CD4-positive, CD25-positive, alpha-beta regulatory T cell (primary cell): ENCODE results near the gene PLPP3. TPM values are rescaled to one million over a fixed set of nuclear protein-coding genes. Genes with fewer than 3 reads are reported as not detected.

Experiments used
- ATAC-seq, 2 donors: fragments of 150-1000 bp; cut with Tn5 transposase; one replicate each; pipeline ENCODE4 v1.10.0; 2021; ENCODE audit warnings: low read depth in 2 of 2, moderate number of reproducible peaks in 2 of 2, moderate library complexity in 1 of 2
- DNase-seq, 3 donors: peaks; one replicate each; pipeline versions ENCODE4 v3.0.0 to v3.0.0-alpha.2; 2012 to 2022; ENCODE audit warnings: mixed read lengths in 1 of 3
- H3K27ac ChIP-seq: one replicate; pipeline ENCODE4 v1.7.0; 2013; ENCODE audit warnings: mild to moderate bottlenecking, low read length; ENCODE audit not compliant: insufficient read depth, poor library complexity, severe bottlenecking
- H3K27me3 ChIP-seq: one replicate; pipeline ENCODE4 v1.7.0; 2013; ENCODE audit warnings: low read length; ENCODE audit not compliant: control insufficient read depth, insufficient read depth
- H3K36me3 ChIP-seq: one replicate; pipeline ENCODE4 v1.7.0; 2013; ENCODE audit warnings: mild to moderate bottlenecking, low read length, moderate library complexity; ENCODE audit not compliant: control insufficient read depth, insufficient read depth
- H3K4me1 ChIP-seq: 2 replicates; pipeline ENCODE4 v1.7.0; 2013; ENCODE audit warnings: mild to moderate bottlenecking, low read length; ENCODE audit not compliant: insufficient read depth, control insufficient read depth, poor library complexity, severe bottlenecking
- H3K4me3 ChIP-seq: one replicate; pipeline ENCODE4 v1.7.0; 2013; ENCODE audit warnings: low read depth, mild to moderate bottlenecking, low read length, moderate library complexity
- H3K9me3 ChIP-seq, 2 experiments: 1 replicate in 1 of 2; 2 replicates in 1 of 2; pipeline ENCODE4 v1.7.0; 2013; ENCODE audit warnings: low read length in 2 of 2, mild to moderate bottlenecking in 1 of 2, moderate library complexity in 1 of 2; ENCODE audit not compliant: control insufficient read depth in 2 of 2
- H3K27ac Mint-ChIP-seq, 3 donors: one replicate each; pipeline ENCODE4 v1.8.0; 2020 to 2022; ENCODE audit warnings: mild to moderate bottlenecking in 3 of 3, mixed read lengths in 3 of 3, moderate library complexity in 2 of 3
- H3K27me3 Mint-ChIP-seq: one replicate; pipeline ENCODE4 v1.8.0; 2022; ENCODE audit warnings: mild to moderate bottlenecking, mixed read lengths
- H3K36me3 Mint-ChIP-seq: one replicate; pipeline ENCODE4 v1.8.0; 2020; ENCODE audit warnings: mixed read lengths
- H3K4me1 Mint-ChIP-seq, 4 donors: one replicate each; pipeline ENCODE4 v1.8.0; 2020 to 2022; ENCODE audit warnings: mixed read lengths in 4 of 4, mild to moderate bottlenecking in 1 of 4
- H3K4me3 Mint-ChIP-seq, 4 donors: one replicate each; pipeline ENCODE4 v1.8.0; 2020 to 2022; ENCODE audit warnings: mild to moderate bottlenecking in 4 of 4, mixed read lengths in 4 of 4, moderate library complexity in 3 of 4
- H3K9me3 Mint-ChIP-seq, 7 donors: one replicate each; pipeline ENCODE4 v1.8.0; 2020 to 2022; ENCODE audit warnings: mixed read lengths in 7 of 7, mild to moderate bottlenecking in 3 of 7, moderate library complexity in 2 of 7
- polyA plus RNA-seq, 4 donors: library from polyadenylated mRNA; unstranded; fragments of 300-500 nt; fragmentation: Illumina TruSeq; gene quantifications; one replicate each; pipeline ENCODE4 v1.2.3, GENCODE V29; 2021
- total RNA-seq: library from RNA; stranded (reverse); gene quantifications from one replicate; pipeline ENCODE4 v1.2.3, GENCODE V29; 2022

PLPP3 gene
- total and polyA plus RNA-seq, 5 donors from 2014 or later, result 0.13 TPM; not detected in 4

DNA sequence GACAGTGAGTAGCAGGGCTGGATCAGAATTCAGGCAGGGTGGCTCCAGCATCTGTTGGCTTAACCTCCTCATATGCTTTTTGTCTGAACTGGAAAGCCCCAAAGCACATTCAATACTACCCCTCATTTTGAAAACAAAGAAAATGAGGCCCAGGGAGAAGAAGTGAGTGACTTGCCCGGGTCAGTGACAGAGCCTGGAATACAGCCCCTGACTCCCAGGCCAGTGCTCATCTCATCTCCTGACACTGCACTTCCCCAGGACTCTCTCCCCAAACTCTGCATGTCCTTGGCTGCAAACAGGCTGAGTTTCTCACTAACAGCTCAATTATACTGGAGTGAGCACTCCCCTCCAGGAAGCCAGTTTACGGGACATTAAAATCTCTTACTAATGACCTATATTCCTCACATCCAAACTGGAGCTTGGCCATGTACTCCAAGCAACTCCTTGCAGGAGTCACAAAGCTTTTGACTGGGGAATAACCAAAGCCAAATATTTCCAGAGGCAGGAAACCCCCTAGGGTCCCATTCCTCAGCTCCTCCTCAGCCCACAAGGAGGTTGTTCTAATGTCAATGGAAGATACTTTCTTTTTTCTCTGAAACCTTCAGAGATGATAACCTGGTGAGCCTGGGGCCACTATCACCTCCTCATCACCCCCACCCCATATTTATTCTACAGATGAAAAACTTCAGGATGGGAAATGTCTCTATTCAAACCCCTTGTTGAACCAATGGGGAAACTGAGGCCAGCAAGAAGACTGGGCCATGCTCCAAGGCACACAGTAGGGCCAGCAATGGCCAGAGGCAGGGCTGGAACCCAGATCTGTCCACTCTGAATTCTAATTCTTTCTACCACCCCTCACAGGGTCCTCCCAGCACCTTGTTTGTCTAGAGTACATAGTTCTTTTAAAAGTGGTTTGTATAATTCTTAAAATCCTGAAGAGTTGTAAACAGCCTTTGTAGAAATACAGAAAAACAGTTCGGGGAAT, 127.0 kb downstream of the PLPP3 start:
- H3K4me1 Mint-ChIP-seq, result no peaks in the 10 kb centered on the region
- Histone ChIP-seq H3K27ac (no peak overlapping the region), H3K4me1 (no peaks in the 10 kb centered on the region), H3K4me3 (no peak overlapping the region), H3K9me3 (no peaks in the 10 kb centered on the region), H3K27me3 (no peaks in the 10 kb centered on the region), H3K36me3 (no peaks in the 10 kb centered on the region)
- H3K27ac Mint-ChIP-seq, result no peak overlapping the region
- no peaks in the 10 kb centered on the region for H3K36me3 Mint-ChIP-seq
- no peak overlapping the region for H3K4me3 Mint-ChIP-seq
- no peaks in the 10 kb centered on the region for H3K27me3 Mint-ChIP-seq
- DNase-seq (no peak), ATAC-seq (no peak)
- H3K9me3 Mint-ChIP-seq, result peaks cover 0 to 6% (median 0%) of the 10 kb centered on the region in 7 donors

DNA sequence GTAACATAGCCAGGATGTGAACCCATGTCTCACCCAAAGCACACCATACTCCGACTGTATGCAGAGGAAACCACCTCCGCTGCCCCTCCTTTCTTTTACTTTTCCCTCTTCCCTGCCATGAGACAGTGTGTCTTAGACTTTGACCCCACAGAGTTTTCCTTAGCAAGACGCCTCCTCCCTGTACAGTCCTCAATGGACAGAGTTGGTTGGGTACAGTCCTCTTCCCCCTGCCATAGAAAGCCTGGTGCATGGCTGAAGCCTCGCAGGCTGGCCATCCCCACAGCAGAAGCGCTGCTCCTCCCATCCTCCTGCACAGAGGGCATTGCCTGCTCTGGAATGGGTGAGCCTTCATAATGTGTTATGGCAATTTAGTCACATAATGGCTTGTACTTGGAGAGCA, 127.9 kb downstream of the PLPP3 start:
- Histone ChIP-seq H3K36me3 (no peaks in the 10 kb centered on the region), H3K27me3 (no peaks in the 10 kb centered on the region), H3K27ac (no peak overlapping the region), H3K4me1 (no peaks in the 10 kb centered on the region), H3K9me3 (no peaks in the 10 kb centered on the region), H3K4me3 (no peak overlapping the region)
- Mint-ChIP-seq H3K27ac (no peak overlapping the region), H3K27me3 (no peaks in the 10 kb centered on the region), H3K36me3 (no peaks in the 10 kb centered on the region), H3K4me3 (no peak overlapping the region), H3K9me3 (peaks cover 0 to 6% (median 0%) of the 10 kb centered on the region in 7 donors), H3K4me1 (no peaks in the 10 kb centered on the region)
- no peak for ATAC-seq
- no peak for DNase-seq

DNA sequence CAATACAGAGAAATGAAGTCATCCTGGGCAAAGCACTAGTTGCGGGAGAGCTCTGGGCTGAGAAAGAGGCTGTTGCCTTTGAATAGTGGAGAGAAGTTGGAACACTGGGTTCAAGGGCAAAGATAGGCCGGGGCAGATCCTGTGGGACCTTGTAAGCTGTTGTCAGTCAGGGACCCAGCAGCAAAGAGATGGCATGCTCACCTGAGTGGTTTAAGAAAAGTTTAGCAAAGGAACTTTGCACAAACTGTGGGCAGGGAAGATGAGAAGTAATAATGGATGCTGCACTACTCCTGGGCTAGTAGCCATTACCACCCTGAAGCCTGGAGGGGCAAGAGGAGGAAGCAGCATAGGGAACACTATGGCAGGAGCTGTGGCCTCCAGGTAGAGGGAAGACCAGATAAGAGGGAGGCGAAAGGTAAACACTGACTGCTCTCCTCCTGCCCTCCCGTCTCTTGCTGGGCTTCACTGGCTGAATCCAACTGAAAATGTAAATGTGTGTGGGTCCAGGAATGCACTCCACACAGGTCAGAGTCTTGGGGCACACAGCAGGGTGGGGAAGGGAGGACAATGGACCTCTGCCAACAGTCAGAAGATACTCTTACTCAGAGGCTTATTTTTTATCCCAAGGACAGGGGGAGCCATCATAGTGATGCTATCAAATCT, 129.2 kb downstream of the PLPP3 start:
- Mint-ChIP-seq H3K27ac (no peak overlapping the region), H3K4me1 (no peaks in the 10 kb centered on the region), H3K9me3 (peaks cover 0 to 6% (median 0%) of the 10 kb centered on the region in 7 donors), H3K4me3 (no peak overlapping the region), H3K36me3 (no peaks in the 10 kb centered on the region), H3K27me3 (no peaks in the 10 kb centered on the region)
- no peaks in the 10 kb centered on the region for H3K4me1 ChIP-seq
- no peak overlapping the region for H3K27ac ChIP-seq
- no peaks in the 10 kb centered on the region for H3K36me3 ChIP-seq
- H3K9me3 ChIP-seq, result no peaks in the 10 kb centered on the region
- no peak for DNase-seq
- no peak overlapping the region for H3K4me3 ChIP-seq
- H3K27me3 ChIP-seq, result no peaks in the 10 kb centered on the region
- ATAC-seq, result no peak

DNA sequence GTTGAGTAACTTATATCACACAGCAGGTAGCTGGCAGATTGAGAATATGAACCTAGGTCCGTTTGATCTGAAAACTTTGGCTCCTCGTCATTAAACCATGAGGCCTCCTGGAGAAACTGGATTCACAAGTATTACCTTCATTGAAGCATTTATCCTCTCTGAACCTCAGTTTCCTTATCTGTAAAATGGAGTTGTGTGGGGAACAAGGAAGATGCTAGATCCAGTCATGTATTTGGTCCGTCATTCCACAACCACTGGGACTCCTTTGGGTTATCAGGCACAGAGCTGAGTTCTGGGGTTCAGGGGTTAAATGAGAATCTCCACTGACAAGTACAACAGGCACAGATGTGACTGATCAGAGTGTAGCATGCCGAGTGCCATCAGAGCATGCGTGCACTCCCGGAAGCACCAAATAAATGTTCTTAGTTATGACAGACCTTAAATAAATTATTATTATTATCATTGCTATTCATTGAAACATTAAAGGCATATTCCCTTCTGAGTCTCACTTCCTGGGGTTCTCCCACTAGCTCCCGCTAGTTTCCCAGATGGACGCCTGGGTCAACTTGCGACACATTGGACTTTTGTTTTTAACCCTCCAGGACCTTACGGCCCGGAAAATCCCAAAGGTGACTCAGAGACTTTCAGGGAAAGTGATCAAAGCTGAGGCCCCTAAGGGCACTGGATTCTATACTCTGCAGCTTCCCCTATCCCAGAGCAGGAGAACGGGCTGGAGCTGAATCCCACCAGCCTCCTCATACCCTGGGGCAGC, 130.6 kb downstream of the PLPP3 start:
- Mint-ChIP-seq H3K27me3 (no peaks in the 10 kb centered on the region), H3K9me3 (peaks cover 0 to 6% (median 0%) of the 10 kb centered on the region in 7 donors), H3K4me1 (no peaks in the 10 kb centered on the region), H3K27ac (no peak overlapping the region), H3K4me3 (no peak overlapping the region), H3K36me3 (no peaks in the 10 kb centered on the region)
- Histone ChIP-seq H3K36me3 (no peaks in the 10 kb centered on the region), H3K27ac (no peak overlapping the region), H3K9me3 (no peaks in the 10 kb centered on the region), H3K4me3 (no peak overlapping the region), H3K27me3 (no peaks in the 10 kb centered on the region), H3K4me1 (no peaks in the 10 kb centered on the region)
- DNase-seq, result no peak
- no peak for ATAC-seq

DNA sequence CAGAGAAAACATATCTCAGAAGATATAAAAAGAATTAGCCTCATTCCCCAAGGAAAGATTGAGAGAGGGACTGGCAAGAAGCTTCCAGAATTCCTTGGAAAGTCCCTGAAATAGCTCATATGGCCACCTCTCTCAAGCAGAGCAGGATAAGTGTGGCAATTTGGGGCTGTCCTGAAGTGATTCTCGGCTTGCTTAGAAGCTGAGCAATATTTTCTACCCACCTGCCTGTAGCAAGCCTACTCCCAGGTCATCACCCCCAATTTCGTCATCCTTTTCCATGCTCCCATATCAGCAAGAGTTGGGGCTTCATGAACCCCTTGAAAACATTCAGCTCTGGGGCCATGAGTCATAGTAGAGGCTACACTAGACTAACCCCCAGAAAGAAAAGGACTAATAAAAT, 131.5 kb downstream of the PLPP3 start:
- Histone ChIP-seq H3K4me1 (no peaks in the 10 kb centered on the region), H3K36me3 (no peaks in the 10 kb centered on the region), H3K4me3 (no peak overlapping the region), H3K9me3 (no peaks in the 10 kb centered on the region), H3K27me3 (no peaks in the 10 kb centered on the region), H3K27ac (no peak overlapping the region)
- H3K9me3 Mint-ChIP-seq, result peaks cover 0 to 6% (median 0%) of the 10 kb centered on the region in 7 donors
- ATAC-seq, result no peak
- DNase-seq, result no peak
- no peak overlapping the region for H3K4me3 Mint-ChIP-seq
- H3K27ac Mint-ChIP-seq, result no peak overlapping the region
- no peaks in the 10 kb centered on the region for H3K27me3 Mint-ChIP-seq
- H3K4me1 Mint-ChIP-seq, result no peaks in the 10 kb centered on the region
- H3K36me3 Mint-ChIP-seq, result no peaks in the 10 kb centered on the region

DNA sequence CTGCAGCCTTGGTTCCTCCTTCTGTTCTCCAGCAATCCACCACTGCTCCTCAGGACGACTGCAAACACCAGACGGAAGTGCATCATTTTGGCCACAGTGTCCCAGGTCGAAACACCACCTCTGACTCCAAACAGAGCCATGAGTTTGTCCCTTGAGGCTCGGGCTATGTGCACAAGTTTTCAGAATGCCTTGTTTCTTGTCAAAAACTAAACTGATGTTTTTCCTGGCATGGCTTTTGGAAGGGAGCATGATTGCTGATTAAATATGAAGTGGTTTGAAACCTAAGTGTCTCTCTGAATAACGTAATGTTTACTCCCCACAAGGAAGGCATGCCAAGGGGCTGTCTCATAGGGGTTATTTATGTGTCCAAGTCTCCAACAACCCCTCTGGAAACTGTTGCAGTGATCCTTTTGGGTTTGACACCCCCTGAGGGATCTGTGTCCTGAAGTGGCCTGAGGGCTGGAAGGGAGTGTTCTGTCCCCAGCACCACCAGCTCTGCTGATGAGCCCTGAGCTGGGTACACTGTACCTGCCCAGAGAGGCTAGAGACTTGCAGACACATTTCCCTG, 132.7 kb downstream of the PLPP3 start:
- H3K9me3 ChIP-seq, result no peaks in the 10 kb centered on the region
- no peaks in the 10 kb centered on the region for H3K27me3 ChIP-seq
- H3K9me3 Mint-ChIP-seq, result peaks cover 0 to 6% (median 0%) of the 10 kb centered on the region in 7 donors
- no peaks in the 10 kb centered on the region for H3K27me3 Mint-ChIP-seq
- no peaks in the 10 kb centered on the region for H3K4me1 ChIP-seq
- H3K27ac Mint-ChIP-seq, result no peak overlapping the region
- H3K36me3 Mint-ChIP-seq, result no peaks in the 10 kb centered on the region
- no peak overlapping the region for H3K4me3 Mint-ChIP-seq
- H3K4me3 ChIP-seq, result no peak overlapping the region
- no peaks in the 10 kb centered on the region for H3K36me3 ChIP-seq
- DNase-seq (no peak), ATAC-seq (no peak)
- H3K4me1 Mint-ChIP-seq, result no peaks in the 10 kb centered on the region
- H3K27ac ChIP-seq, result no peak overlapping the region

DNA sequence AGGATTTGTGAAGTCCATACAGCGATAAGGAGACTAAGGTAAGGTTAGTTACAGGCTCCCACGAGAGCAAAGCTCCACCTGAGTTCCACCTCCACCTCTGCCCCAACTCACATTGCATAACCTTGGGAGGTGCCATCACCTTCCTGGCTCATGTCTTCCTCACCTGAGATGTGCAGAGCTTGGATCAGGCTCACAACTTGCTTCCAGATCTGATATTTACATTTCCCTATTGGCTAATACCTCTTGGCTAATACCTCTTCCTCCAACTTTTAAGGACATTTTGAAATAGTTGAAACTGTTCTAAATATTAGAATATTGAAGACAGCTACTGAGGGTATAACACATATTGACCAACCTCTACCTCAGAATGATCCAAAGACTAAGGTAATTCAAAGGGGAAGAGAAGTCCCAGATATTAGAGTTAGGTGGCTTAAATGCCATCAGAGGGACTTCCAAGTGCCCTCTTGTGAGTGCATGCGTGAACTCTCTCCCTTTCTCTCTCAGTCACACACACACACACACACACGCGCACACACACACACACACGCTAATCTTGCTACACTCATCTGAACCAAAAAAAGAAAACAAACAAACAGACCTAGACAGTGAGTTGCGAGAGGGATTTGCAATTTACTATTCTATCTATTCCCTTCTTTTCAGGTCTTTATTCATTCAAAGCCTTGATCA, 134.3 kb downstream of the PLPP3 start:
- no peak for ATAC-seq
- no peaks in the 10 kb centered on the region for H3K4me1 Mint-ChIP-seq
- H3K4me1 ChIP-seq, result no peaks in the 10 kb centered on the region
- no peak overlapping the region for H3K27ac ChIP-seq
- no peaks in the 10 kb centered on the region for H3K36me3 Mint-ChIP-seq
- no peak overlapping the region for H3K27ac Mint-ChIP-seq
- H3K27me3 ChIP-seq, result no peaks in the 10 kb centered on the region
- DNase-seq, result no peak
- peaks cover 0 to 6% (median 0%) of the 10 kb centered on the region in 7 donors for H3K9me3 Mint-ChIP-seq
- H3K4me3 Mint-ChIP-seq, result no peak overlapping the region
- no peaks in the 10 kb centered on the region for H3K36me3 ChIP-seq
- no peaks in the 10 kb centered on the region for H3K9me3 ChIP-seq
- no peaks in the 10 kb centered on the region for H3K27me3 Mint-ChIP-seq
- no peak overlapping the region for H3K4me3 ChIP-seq
